Right lobe of liver (tissue), 6 donors: ENCODE results near the gene CIRBP. TPM values are rescaled to one million over a fixed set of nuclear protein-coding genes. Genes with fewer than 3 reads are reported as not detected.

Experiments
- ATAC-seq, 4 donors: fragments of 200-7000 bp; cut with Tn5 transposase; one replicate each; pipeline ENCODE4 v1.9.1; 2020; ENCODE audit warnings: mild to moderate bottlenecking in 4 of 4, moderate library complexity in 4 of 4
- DNase-seq, 3 donors: peaks; one replicate each; pipeline ENCODE4 v3.0.0-alpha.2; 2020
- H3K27ac ChIP-seq, 3 donors: fragments of 200-600 bp; one replicate each; pipeline ENCODE4 v1.8.0; 2022
- H3K27me3 ChIP-seq, 2 donors: fragments of 200-600 bp; one replicate each; pipeline ENCODE4 v1.8.0; 2022
- H3K36me3 ChIP-seq, 4 donors: fragments of 200-600 bp; sonication (generic) in 1 of 4; one replicate each; pipeline versions ENCODE4 v1.5.1 to v1.8.0; 2017 to 2022; ENCODE audit warnings: control low read depth in 1 of 4
- H3K4me1 ChIP-seq, 4 donors: fragments of 200-600 bp; sonication (generic) in 1 of 4; one replicate each; pipeline versions ENCODE4 v1.5.1 to v1.8.0; 2017 to 2022; ENCODE audit warnings: control low read depth in 1 of 4
- H3K4me3 ChIP-seq, 3 donors: fragments of 200-600 bp; one replicate each; pipeline ENCODE4 v1.8.0; 2022
- H3K9me3 ChIP-seq, 4 donors: fragments of 200-600 bp; sonication (generic) in 1 of 4; one replicate each; pipeline versions ENCODE4 v1.5.1 to v1.8.0; 2017 to 2022; ENCODE audit warnings: control low read depth in 1 of 4
- POLR2A ChIP-seq: fragments of 450-650 bp; IDR thresholded peaks from one replicate; pipeline ENCODE4 v1.6.1; 2017; ENCODE audit warnings: antibody characterized with exemption, mild to moderate bottlenecking
- WGBS: methylation state at CpG from one replicate; pipeline ENCODE4 v1.1.6; 2018; ENCODE audit warnings: low coverage, low lambda C conversion rate; ENCODE audit not compliant: insufficient coverage; ENCODE audit errors: missing lambda C conversion rate; 5-methylcytosine and 5-hydroxymethylcytosine counted together
- intact Hi-C, 2 donors: fragments of 100-400 bp; cut with DNase I; formaldehyde crosslinking; loops; one replicate each; pipeline versions ENCODE4 v1.11.2 to v1.14.1; 2022
- total RNA-seq, 6 experiments: library from RNA; depleted of rRNA in 2 of 6; stranded (reverse); fragments of >200 nt in 2 of 6; fragmentation: NEBNext Ultra II Directional in 3 of 6; extraction: Animal tissue kit (Norgen Biotek cat#: 25700) in 3 of 6; gene quantifications; one replicate each; pipeline versions ENCODE4 v1.1.0 to v1.2.4, GENCODE V29; 2016 to 2023
- TF ChIP-seq, protein P1 (sequence below), 4 donors: fragments of 200-600 bp in 3 of 4; fragments of 450-650 bp in 1 of 4; IDR thresholded peaks; one replicate each; pipeline versions ENCODE4 v1.5.1 to v1.8.0; 2016 to 2022; ENCODE audit warnings: antibody characterized with exemption in 4 of 4, mild to moderate bottlenecking in 2 of 4
- donor health status: DM: no; HTN: yes; CAD: no.
- donor health status: DM: no; HTN: no; CAD: no.
- donor health status: DM: no; HTN: no; CAD: no.
- donor health status: DM: no; HTN: yes; CAD: no.
- donor health status: DM: no; HTN: yes; CAD: no.

CIRBP gene
- total RNA-seq, 6 experiments from 2014 or later: 69.2 to 111 (median 89.5) TPM

- peak in 3 of 4 donors; percentile 0 to 2 (median 2) for ATAC-seq
- Histone ChIP-seq H3K4me3 (peak overlapping the region; percentile 75 to 86 (median 78)), H3K9me3 (no peaks in the 10 kb centered on the region), H3K36me3 (peaks cover 0 to 9% (median 1%) of the 10 kb centered on the region in 4 donors), H3K27me3 (no peaks in the 10 kb centered on the region), H3K27ac (peak overlapping the region; percentile 90 to 98 (median 97)), H3K4me1 (peaks cover 0 to 63% (median 27%) of the 10 kb centered on the region in 4 donors)
- intact Hi-C loops: no loop called here
- WGBS: 67% methylated on average over 1 of the region's 8 CpGs
- no peak for TF ChIP-seq POLR2A
- TF ChIP-seq, protein P1, sequence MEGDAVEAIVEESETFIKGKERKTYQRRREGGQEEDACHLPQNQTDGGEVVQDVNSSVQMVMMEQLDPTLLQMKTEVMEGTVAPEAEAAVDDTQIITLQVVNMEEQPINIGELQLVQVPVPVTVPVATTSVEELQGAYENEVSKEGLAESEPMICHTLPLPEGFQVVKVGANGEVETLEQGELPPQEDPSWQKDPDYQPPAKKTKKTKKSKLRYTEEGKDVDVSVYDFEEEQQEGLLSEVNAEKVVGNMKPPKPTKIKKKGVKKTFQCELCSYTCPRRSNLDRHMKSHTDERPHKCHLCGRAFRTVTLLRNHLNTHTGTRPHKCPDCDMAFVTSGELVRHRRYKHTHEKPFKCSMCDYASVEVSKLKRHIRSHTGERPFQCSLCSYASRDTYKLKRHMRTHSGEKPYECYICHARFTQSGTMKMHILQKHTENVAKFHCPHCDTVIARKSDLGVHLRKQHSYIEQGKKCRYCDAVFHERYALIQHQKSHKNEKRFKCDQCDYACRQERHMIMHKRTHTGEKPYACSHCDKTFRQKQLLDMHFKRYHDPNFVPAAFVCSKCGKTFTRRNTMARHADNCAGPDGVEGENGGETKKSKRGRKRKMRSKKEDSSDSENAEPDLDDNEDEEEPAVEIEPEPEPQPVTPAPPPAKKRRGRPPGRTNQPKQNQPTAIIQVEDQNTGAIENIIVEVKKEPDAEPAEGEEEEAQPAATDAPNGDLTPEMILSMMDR (IDR thresholded peaks at IDR 0.05): no peak
- DNase-seq: no peak
Measured at GRCh38 chr19:1247748-1248138, 21.4 kb upstream of the CIRBP start.

DNA sequence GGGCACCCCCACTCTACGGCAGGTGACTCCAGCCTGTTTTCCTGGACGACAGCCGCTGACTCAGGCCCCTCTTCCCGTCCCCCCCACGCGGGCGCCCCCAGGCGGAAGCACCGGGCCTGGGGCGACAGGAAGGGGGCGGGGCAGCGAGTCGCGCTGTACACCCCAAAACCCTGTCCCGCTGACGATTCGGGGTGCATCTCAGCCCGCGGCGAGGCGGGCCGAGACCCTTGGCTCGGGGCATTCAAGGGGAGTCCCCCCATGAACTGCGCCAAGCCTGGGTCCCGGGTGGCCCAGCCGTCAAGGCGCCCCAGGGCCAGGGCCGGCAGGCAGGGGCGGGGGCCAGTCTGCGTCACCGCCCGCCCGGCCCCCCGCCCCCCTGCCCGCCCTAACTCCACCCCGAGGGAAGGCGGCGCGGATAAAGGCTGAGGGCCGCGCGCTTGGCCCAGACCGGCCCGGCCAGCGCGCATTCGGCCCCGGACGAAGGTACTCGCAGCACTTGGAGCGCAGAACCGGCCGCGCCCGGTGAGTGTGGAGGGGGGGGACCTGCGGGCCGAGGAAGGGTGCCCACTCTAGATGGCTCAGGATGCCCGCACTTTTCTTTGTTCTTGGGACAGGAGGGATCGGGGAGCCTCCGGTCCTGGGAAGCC lies 20.9 kb upstream of the CIRBP start, which contains the start of gene MIDN:
MIDN (plus strand) TSS at position 445 of the 647 bp plus-strand sequence. CDS start 1,714 bp downstream, outside the sequence.
- intact Hi-C loops: no loop called here
- H3K4me3 ChIP-seq: peak within 1 kb of the TSS; percentile 75 to 86 (median 78)
- peak; percentile 93 for DNase-seq
- peak; percentile 95 for TF ChIP-seq POLR2A
- TF ChIP-seq, protein P1 (IDR thresholded peaks at IDR 0.05): peak; percentile 23 to 44 (median 38)
- peak within 1 kb of the TSS; percentile 90 to 98 (median 97) for H3K27ac ChIP-seq
- 0% methylated on average over 7 of the region's 60 CpGs for WGBS
- no peaks in the 10 kb centered on the region for H3K9me3 ChIP-seq
- H3K36me3 ChIP-seq: peaks cover 0 to 9% (median 1%) of the 10 kb centered on the region in 4 donors
- H3K4me1 ChIP-seq: peaks cover 0 to 63% (median 27%) of the 10 kb centered on the region in 4 donors
- peak; percentile 12 to 46 (median 26) for ATAC-seq
- H3K27me3 ChIP-seq: no peaks in the 10 kb centered on the region

DNA sequence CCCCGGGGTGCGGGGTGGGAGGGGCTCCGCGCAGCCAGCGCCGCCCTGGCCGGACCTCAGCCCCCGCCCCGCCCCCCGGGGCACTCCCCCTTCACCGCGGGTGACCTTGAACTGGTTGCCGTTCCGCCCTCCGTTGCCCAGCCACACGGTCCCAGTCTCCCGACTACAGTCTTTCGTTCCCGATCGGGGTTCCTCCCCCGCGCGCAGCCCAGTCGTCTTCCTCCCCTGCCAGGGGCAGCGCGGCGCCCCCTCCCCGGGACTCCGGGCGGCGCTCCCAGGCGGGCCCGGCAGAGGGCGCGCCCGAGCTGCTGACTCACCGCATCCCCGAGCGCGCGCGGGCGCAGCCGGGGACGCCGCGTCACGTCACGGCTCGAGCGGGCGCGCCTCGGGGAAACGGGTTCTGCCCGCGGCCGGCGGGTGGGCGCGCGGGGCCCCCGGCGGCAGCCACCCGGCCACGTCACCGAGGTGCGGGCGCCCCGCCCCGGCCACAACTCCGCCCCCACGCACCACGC lies 20.3 kb upstream of the CIRBP start:
- Histone ChIP-seq H3K9me3 (no peaks in the 10 kb centered on the region), H3K27ac (peak overlapping the region; percentile 90 to 98 (median 97)), H3K27me3 (no peaks in the 10 kb centered on the region), H3K4me3 (peak overlapping the region; percentile 75 to 86 (median 78)), H3K4me1 (peaks cover 0 to 63% (median 27%) of the 10 kb centered on the region in 4 donors), H3K36me3 (peaks cover 0 to 9% (median 2%) of the 10 kb centered on the region in 4 donors)
- DNase-seq (peak; percentile 91 to 92 (median 91)), ATAC-seq (peak; percentile 4 to 18 (median 13))
- intact Hi-C loops: no loop called here
- WGBS: no CpG with 5 or more reads among the region's 74 CpGs
- no peak for TF ChIP-seq POLR2A
- TF ChIP-seq, protein P1 (IDR thresholded peaks at IDR 0.05): peak; percentile 70 to 96 (median 83)

DNA sequence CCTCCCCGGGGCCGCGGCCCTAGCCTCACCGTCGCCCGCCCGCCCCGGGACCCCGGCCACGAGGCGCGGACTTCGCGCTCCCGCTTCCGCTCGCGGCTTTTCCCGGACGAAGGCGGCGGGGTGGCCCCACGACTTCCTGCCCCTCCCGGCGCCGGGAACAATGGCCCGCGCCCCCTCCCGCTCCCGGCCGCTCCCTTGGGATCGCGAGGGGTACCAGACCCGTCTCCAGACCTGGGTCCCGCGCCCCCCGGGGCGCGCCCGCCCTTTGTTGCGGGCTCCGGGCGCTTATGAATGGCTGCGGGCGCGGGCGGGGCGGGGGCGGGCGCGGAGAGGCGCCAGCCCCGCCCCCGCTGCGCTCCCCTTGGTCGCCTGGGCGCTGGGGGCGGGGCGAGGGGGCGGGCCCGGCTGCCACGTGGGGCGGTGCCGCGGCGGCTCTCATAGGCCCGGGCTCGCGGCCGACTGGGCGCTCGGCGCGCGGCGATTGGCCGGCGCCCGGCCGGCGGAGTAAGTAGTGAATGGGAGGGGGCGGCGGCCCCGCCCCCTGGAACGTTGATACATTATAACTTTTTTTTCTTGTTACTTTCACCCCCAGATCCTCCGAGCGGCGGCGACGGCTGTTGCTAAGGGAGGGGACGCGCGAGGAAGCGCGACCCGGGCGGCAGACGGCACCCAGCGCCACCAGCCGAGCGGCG lies 19.7 kb upstream of the CIRBP start:
- ATAC-seq: peak; percentile 1 to 24 (median 12)
- TF ChIP-seq, protein P1 (IDR thresholded peaks at IDR 0.05): no peak
- peak; percentile 91 for TF ChIP-seq POLR2A
- 0% methylated on average over 18 of the region's 102 CpGs for WGBS
- H3K4me1 ChIP-seq: peaks cover 0 to 63% (median 27%) of the 10 kb centered on the region in 4 donors
- H3K27me3 ChIP-seq: no peaks in the 10 kb centered on the region
- intact Hi-C loops: no loop called here
- no peaks in the 10 kb centered on the region for H3K9me3 ChIP-seq
- peak; percentile 94 to 96 (median 95) for DNase-seq
- peak overlapping the region; percentile 90 to 98 (median 97) for H3K27ac ChIP-seq
- H3K4me3 ChIP-seq: peak overlapping the region; percentile 75 to 92 (median 86)
- H3K36me3 ChIP-seq: peaks cover 6 to 15% (median 8%) of the 10 kb centered on the region in 4 donors
